ENCODE measurements around the gene SLC39A6.
"Not testable (repeated sequence)": the region's sequence is repeated elsewhere in the genome, so short reads cannot be mapped to it uniquely, and the experiment has no call there.

SLC39A6 gene

GRCh38 chr18:36096955-36097354, 32.2 kb downstream of the SLC39A6 start:
- Mint-ChIP-seq H3K9me3 (no peaks in the 10 kb centered on the region), H3K27me3 (peaks cover 2% of the 10 kb centered on the region), H3K4me1 (no peaks in the 10 kb centered on the region), H3K4me3 (no peak overlapping the region), H3K36me3 (ENCODE audit: low read depth) (no peaks in the 10 kb centered on the region), H3K27ac (no peak overlapping the region)
- no peak for ATAC-seq
- DNase-seq, result no peak

GRCh38 chr18:36095936-36096519, 33.1 kb downstream of the SLC39A6 start:
- DNase-seq (no peak), ATAC-seq (no peak)
- Mint-ChIP-seq H3K9me3 (no peaks in the 10 kb centered on the region), H3K27me3 (no peaks in the 10 kb centered on the region), H3K27ac (no peak overlapping the region), H3K4me1 (no peaks in the 10 kb centered on the region), H3K4me3 (no peak overlapping the region), H3K36me3 (ENCODE audit: low read depth) (no peaks in the 10 kb centered on the region)

GRCh38 chr18:36094431-36094830, 34.7 kb downstream of the SLC39A6 start:
- Mint-ChIP-seq H3K27ac (no peak overlapping the region), H3K4me3 (no peak overlapping the region), H3K9me3 (no peaks in the 10 kb centered on the region), H3K27me3 (no peaks in the 10 kb centered on the region), H3K4me1 (no peaks in the 10 kb centered on the region), H3K36me3 (ENCODE audit: low read depth) (no peaks in the 10 kb centered on the region)
- ATAC-seq (no peak), DNase-seq (no peak)

GRCh38 chr18:36092116-36092515, 37.0 kb downstream of the SLC39A6 start:
- H3K36me3 Mint-ChIP-seq (ENCODE audit: low read depth); H3K27me3 Mint-ChIP-seq; ATAC-seq; H3K9me3 Mint-ChIP-seq; H3K27ac Mint-ChIP-seq; H3K4me1 Mint-ChIP-seq; H3K4me3 Mint-ChIP-seq; DNase-seq: not testable (repeated sequence)

- no peak overlapping the region for H3K27ac Mint-ChIP-seq
- peaks cover 2% of the 10 kb centered on the region for H3K27me3 Mint-ChIP-seq
- DNase-seq (no peak), ATAC-seq (no peak)
- no peaks in the 10 kb centered on the region for H3K9me3 Mint-ChIP-seq
- no peaks in the 10 kb centered on the region for H3K36me3 Mint-ChIP-seq (ENCODE audit: low read depth)
- H3K4me3 Mint-ChIP-seq, result no peak overlapping the region
- H3K4me1 Mint-ChIP-seq, result peaks cover 2% of the 10 kb centered on the region
These were observed 40.1 kb downstream of the SLC39A6 start for GRCh38 chr18:36089001-36089400.

GRCh38 chr18:36088256-36088655, 40.9 kb downstream of the SLC39A6 start:
- DNase-seq (no peak), ATAC-seq (no peak)
- no peak overlapping the region for H3K4me3 Mint-ChIP-seq
- H3K4me1 Mint-ChIP-seq, result peaks cover 6% of the 10 kb centered on the region
- H3K36me3 Mint-ChIP-seq (ENCODE audit: low read depth), result no peaks in the 10 kb centered on the region
- peaks cover 2% of the 10 kb centered on the region for H3K27me3 Mint-ChIP-seq
- no peak overlapping the region for H3K27ac Mint-ChIP-seq
- no peaks in the 10 kb centered on the region for H3K9me3 Mint-ChIP-seq

GRCh38 chr18:36086186-36086585, 43.0 kb downstream of the SLC39A6 start:
- Mint-ChIP-seq H3K27ac (no peak overlapping the region), H3K36me3 (ENCODE audit: low read depth) (peaks cover 1% of the 10 kb centered on the region), H3K9me3 (peaks cover 5% of the 10 kb centered on the region), H3K4me3 (no peak overlapping the region), H3K27me3 (peaks cover 3% of the 10 kb centered on the region), H3K4me1 (peaks cover 14% of the 10 kb centered on the region)
- no peak for DNase-seq
- ATAC-seq, result no peak

- Mint-ChIP-seq H3K36me3 (ENCODE audit: low read depth) (peaks cover 8% of the 10 kb centered on the region), H3K4me3 (no peak overlapping the region), H3K4me1 (peaks cover 14% of the 10 kb centered on the region), H3K27me3 (peaks cover 8% of the 10 kb centered on the region), H3K9me3 (peaks cover 15% of the 10 kb centered on the region), H3K27ac (no peak overlapping the region)
- no peak for ATAC-seq
- DNase-seq, result no peak
These were observed 43.9 kb downstream of the SLC39A6 start for GRCh38 chr18:36085195-36085594.

GRCh38 chr18:36083729-36084128, 45.4 kb downstream of the SLC39A6 start:
- Mint-ChIP-seq H3K27me3 (peaks cover 8% of the 10 kb centered on the region), H3K27ac (no peak overlapping the region), H3K4me1 (peaks cover 14% of the 10 kb centered on the region), H3K36me3 (ENCODE audit: low read depth) (peaks cover 8% of the 10 kb centered on the region), H3K9me3 (peaks cover 21% of the 10 kb centered on the region), H3K4me3 (no peak overlapping the region)
- ATAC-seq, result peak; percentile 52
- DNase-seq, result no peak

- not testable (repeated sequence) for H3K27me3 Mint-ChIP-seq; DNase-seq; H3K4me3 Mint-ChIP-seq; H3K36me3 Mint-ChIP-seq (ENCODE audit: low read depth); ATAC-seq; H3K27ac Mint-ChIP-seq
- H3K9me3 Mint-ChIP-seq, result peaks cover 21% of the 10 kb centered on the region
- peaks cover 14% of the 10 kb centered on the region for H3K4me1 Mint-ChIP-seq
These were observed 48.0 kb downstream of the SLC39A6 start for GRCh38 chr18:36081118-36081517.

GRCh38 chr18:36078751-36079529, 50.2 kb downstream of the SLC39A6 start:
- H3K27me3 Mint-ChIP-seq, result peaks cover 8% of the 10 kb centered on the region
- H3K36me3 Mint-ChIP-seq (ENCODE audit: low read depth), result peaks cover 8% of the 10 kb centered on the region
- H3K4me3 Mint-ChIP-seq, result no peak overlapping the region
- H3K9me3 Mint-ChIP-seq, result peaks cover 21% of the 10 kb centered on the region
- H3K27ac Mint-ChIP-seq, result no peak overlapping the region
- peaks cover 12% of the 10 kb centered on the region for H3K4me1 Mint-ChIP-seq
- ATAC-seq (no peak), DNase-seq (no peak)

- H3K36me3 Mint-ChIP-seq (ENCODE audit: low read depth); H3K4me3 Mint-ChIP-seq; H3K27ac Mint-ChIP-seq; DNase-seq; H3K4me1 Mint-ChIP-seq; ATAC-seq: not testable (repeated sequence)
- H3K27me3 Mint-ChIP-seq, result peaks cover 10% of the 10 kb centered on the region
- peaks cover 21% of the 10 kb centered on the region for H3K9me3 Mint-ChIP-seq
These were observed 51.4 kb downstream of the SLC39A6 start for GRCh38 chr18:36077764-36078163.

- ATAC-seq, result peak; percentile 59
These were observed 53.1 kb downstream of the SLC39A6 start for GRCh38 chr18:36075862-36076587.

GRCh38 chr18:36074435-36074834, 54.7 kb downstream of the SLC39A6 start:
- ATAC-seq (no peak), DNase-seq (no peak)
- no peaks in the 10 kb centered on the region for H3K36me3 Mint-ChIP-seq (ENCODE audit: low read depth)
- no peak overlapping the region for H3K27ac Mint-ChIP-seq
- peaks cover 4% of the 10 kb centered on the region for H3K27me3 Mint-ChIP-seq
- H3K4me1 Mint-ChIP-seq, result no peaks in the 10 kb centered on the region
- no peaks in the 10 kb centered on the region for H3K9me3 Mint-ChIP-seq
- no peak overlapping the region for H3K4me3 Mint-ChIP-seq

More at GRCh38 chr18:36075862-36076587, 53.1 kb downstream of the SLC39A6 start:
- Mint-ChIP-seq H3K4me1 (no peaks in the 10 kb centered on the region), H3K27ac (no peak overlapping the region), H3K9me3 (peaks cover 15% of the 10 kb centered on the region), H3K36me3 (ENCODE audit: low read depth) (peaks cover 5% of the 10 kb centered on the region), H3K4me3 (no peak overlapping the region), H3K27me3 (peaks cover 8% of the 10 kb centered on the region)
- no peak for DNase-seq

GRCh38 chr18:36073676-36074075, 55.5 kb downstream of the SLC39A6 start:
- H3K4me3 Mint-ChIP-seq, result no peak overlapping the region
- no peaks in the 10 kb centered on the region for H3K4me1 Mint-ChIP-seq
- ATAC-seq (no peak), DNase-seq (no peak)
- H3K27ac Mint-ChIP-seq, result no peak overlapping the region
- H3K27me3 Mint-ChIP-seq, result peaks cover 4% of the 10 kb centered on the region
- H3K9me3 Mint-ChIP-seq, result no peaks in the 10 kb centered on the region
- no peaks in the 10 kb centered on the region for H3K36me3 Mint-ChIP-seq (ENCODE audit: low read depth)

All from activated naive CD8-positive, alpha-beta T cell treated with anti-CD3 and anti-CD28 coated beads, Interleukin-2, amount 50 U/mL, for 24 hours (primary cell).